ENCODE data around the gene MELTF. TPM values are rescaled to one million over a fixed set of nuclear protein-coding genes. Genes with fewer than 3 reads are reported as not detected.

Gene MELTF
- total and polyA plus RNA-seq, 2 donors (not counting 1 experiment from before 2014, with no cell fraction given), result 0.13 to 2.9 TPM

- Histone ChIP-seq H4K20me1 (ENCODE audit: control insufficient read depth, insufficient read depth, low read length, poor library complexity, severe bottlenecking) (no peaks in the 10 kb centered on the region), H2AFZ (ENCODE audit: insufficient read depth, low read depth, low read length, poor library complexity, severe bottlenecking) (no peak overlapping the region), H3K36me3 (replicated peaks in 1 of 2; ENCODE audit: control extremely low read depth in 1 of 2, control insufficient read depth in 1 of 2, extremely low read depth in 1 of 2, insufficient read depth in 2 of 2, low read length in 1 of 2) (no peaks in the 10 kb centered on the region), H3K4me2 (replicated peaks; ENCODE audit: low read depth, low read length, poor library complexity, severe bottlenecking) (no peak overlapping the region), H3K9ac (ENCODE audit: low read length) (no peak overlapping the region), H3K27me3 (replicated peaks in 1 of 4; ENCODE audit: control extremely low read depth in 1 of 4, control insufficient read depth in 3 of 4, insufficient read depth in 4 of 4, low read length in 3 of 4) (peaks cover 0 to 8% (median 2%) of the 10 kb centered on the region in 4 experiments), H3K79me2 (ENCODE audit: control insufficient read depth, insufficient read depth, low read length) (no peaks in the 10 kb centered on the region), H3K4me3 (ENCODE audit: control extremely low read depth in 1 of 5, extremely low read depth in 1 of 5, insufficient read depth in 1 of 5, low read depth in 2 of 5, low read length in 4 of 5) (no peak overlapping the region), H3K27ac (ENCODE audit: low read length in 2 of 2) (no peak overlapping the region), H3K9me3 (ENCODE audit: control extremely low read depth in 1 of 3, control insufficient read depth in 2 of 3, insufficient read depth in 1 of 3, low read length in 2 of 3) (no peaks in the 10 kb centered on the region), H3K4me1 (ENCODE audit: control insufficient read depth in 2 of 2, insufficient read depth in 2 of 2, low read length in 2 of 2) (no peaks in the 10 kb centered on the region)
- ChIA-PET CTCF (no interaction called here), POLR2A (no interaction called here)
- DNase-seq, result no peak
- no peak for ATAC-seq (ENCODE audit: low read depth)
- Mint-ChIP-seq H3K27me3 (peaks cover 14% of the 10 kb centered on the region), H3K4me1 (no peaks in the 10 kb centered on the region), H3K27ac (no peak overlapping the region), H3K4me3 (no peak overlapping the region), H3K9me3 (ENCODE audit: insufficient read depth) (no peaks in the 10 kb centered on the region)
- intact Hi-C loops (cut with micrococcal nuclease), result no loop called here
- no peak for TF ChIP-seq EZH2 (IDR thresholded peaks at IDR 0.05; ENCODE audit: borderline replicate concordance, insufficient read depth, low read depth, low read length, poor library complexity, severe bottlenecking)
- TF ChIP-seq, protein P1, sequence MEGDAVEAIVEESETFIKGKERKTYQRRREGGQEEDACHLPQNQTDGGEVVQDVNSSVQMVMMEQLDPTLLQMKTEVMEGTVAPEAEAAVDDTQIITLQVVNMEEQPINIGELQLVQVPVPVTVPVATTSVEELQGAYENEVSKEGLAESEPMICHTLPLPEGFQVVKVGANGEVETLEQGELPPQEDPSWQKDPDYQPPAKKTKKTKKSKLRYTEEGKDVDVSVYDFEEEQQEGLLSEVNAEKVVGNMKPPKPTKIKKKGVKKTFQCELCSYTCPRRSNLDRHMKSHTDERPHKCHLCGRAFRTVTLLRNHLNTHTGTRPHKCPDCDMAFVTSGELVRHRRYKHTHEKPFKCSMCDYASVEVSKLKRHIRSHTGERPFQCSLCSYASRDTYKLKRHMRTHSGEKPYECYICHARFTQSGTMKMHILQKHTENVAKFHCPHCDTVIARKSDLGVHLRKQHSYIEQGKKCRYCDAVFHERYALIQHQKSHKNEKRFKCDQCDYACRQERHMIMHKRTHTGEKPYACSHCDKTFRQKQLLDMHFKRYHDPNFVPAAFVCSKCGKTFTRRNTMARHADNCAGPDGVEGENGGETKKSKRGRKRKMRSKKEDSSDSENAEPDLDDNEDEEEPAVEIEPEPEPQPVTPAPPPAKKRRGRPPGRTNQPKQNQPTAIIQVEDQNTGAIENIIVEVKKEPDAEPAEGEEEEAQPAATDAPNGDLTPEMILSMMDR (IDR thresholded peaks at IDR 0.05), result no peak
- 93% methylated on average over 19 of the region's 19 CpGs for WGBS (ENCODE audit: insufficient coverage)
These were observed 39.8 kb downstream of the MELTF start for GRCh38 chr3:196989721-196990262.

- Histone ChIP-seq H2AFZ (ENCODE audit: insufficient read depth, low read depth, low read length, poor library complexity, severe bottlenecking) (no peak overlapping the region), H3K4me2 (replicated peaks; ENCODE audit: low read depth, low read length, poor library complexity, severe bottlenecking) (no peak overlapping the region), H4K20me1 (ENCODE audit: control insufficient read depth, insufficient read depth, low read length, poor library complexity, severe bottlenecking) (no peaks in the 10 kb centered on the region), H3K9me3 (ENCODE audit: control extremely low read depth in 1 of 3, control insufficient read depth in 2 of 3, insufficient read depth in 1 of 3, low read length in 2 of 3) (peaks cover 0 to 1% (median 0%) of the 10 kb centered on the region in 3 donors), H3K27ac (ENCODE audit: low read length in 2 of 2) (no peak overlapping the region), H3K4me3 (ENCODE audit: control extremely low read depth in 1 of 5, extremely low read depth in 1 of 5, insufficient read depth in 1 of 5, low read depth in 2 of 5, low read length in 4 of 5) (no peak overlapping the region), H3K9ac (ENCODE audit: low read length) (no peak overlapping the region), H3K27me3 (replicated peaks in 1 of 4; ENCODE audit: control extremely low read depth in 1 of 4, control insufficient read depth in 3 of 4, insufficient read depth in 4 of 4, low read length in 3 of 4) (peaks cover 0 to 8% (median 2%) of the 10 kb centered on the region in 4 experiments), H3K4me1 (ENCODE audit: control insufficient read depth in 2 of 2, insufficient read depth in 2 of 2, low read length in 2 of 2) (no peaks in the 10 kb centered on the region), H3K79me2 (ENCODE audit: control insufficient read depth, insufficient read depth, low read length) (no peaks in the 10 kb centered on the region), H3K36me3 (replicated peaks in 1 of 2; ENCODE audit: control extremely low read depth in 1 of 2, control insufficient read depth in 1 of 2, extremely low read depth in 1 of 2, insufficient read depth in 2 of 2, low read length in 1 of 2) (no peaks in the 10 kb centered on the region)
- POLR2A ChIA-PET, result no interaction called here
- CTCF ChIA-PET, result no interaction called here
- 91% methylated on average over 11 of the region's 12 CpGs for WGBS (ENCODE audit: insufficient coverage)
- intact Hi-C loops (cut with micrococcal nuclease), result no loop called here
- TF ChIP-seq, protein P1 (IDR thresholded peaks at IDR 0.05), result no peak
- TF ChIP-seq EZH2 (IDR thresholded peaks at IDR 0.05; ENCODE audit: borderline replicate concordance, insufficient read depth, low read depth, low read length, poor library complexity, severe bottlenecking), result no peak
- Mint-ChIP-seq H3K9me3 (ENCODE audit: insufficient read depth) (peaks cover 2% of the 10 kb centered on the region), H3K4me3 (no peak overlapping the region), H3K27ac (no peak overlapping the region), H3K27me3 (peaks cover 15% of the 10 kb centered on the region), H3K4me1 (no peaks in the 10 kb centered on the region)
- DNase-seq (no peak), ATAC-seq (ENCODE audit: low read depth) (no peak)
These were observed 41.2 kb downstream of the MELTF start for GRCh38 chr3:196988241-196989029.
